IPS-20b (cell line): ENCODE data around the gene MUL1.
A peak's percentile ranks its signal among the peaks of the same experiment; 100 is the strongest.

Source experiments
- H3K27ac ChIP-seq: one replicate; pipeline ENCODE4 v1.5.1; 2013; ENCODE audit warnings: low read length
- H3K27me3 ChIP-seq: 2 replicates; pipeline ENCODE4 v1.6.1; 2013; ENCODE audit warnings: mild to moderate bottlenecking, low read length, inconsistent platforms; ENCODE audit not compliant: insufficient read depth
- H3K36me3 ChIP-seq: 2 replicates; pipeline ENCODE4 v1.6.1; 2013; ENCODE audit warnings: low read depth, mild to moderate bottlenecking, inconsistent platforms, low read length, moderate library complexity; ENCODE audit not compliant: insufficient read depth
- H3K4me1 ChIP-seq: 2 replicates; pipeline ENCODE4 v1.6.1; 2013; ENCODE audit warnings: mild to moderate bottlenecking, control low read depth, inconsistent platforms, low read length, moderate library complexity; ENCODE audit not compliant: insufficient read depth
- H3K4me3 ChIP-seq: 2 replicates; pipeline ENCODE4 v1.5.1; 2013; ENCODE audit warnings: mild to moderate bottlenecking, low read length, inconsistent platforms
- H3K9ac ChIP-seq: 2 replicates; pipeline ENCODE4 v1.6.1; 2013; ENCODE audit warnings: low read depth, mild to moderate bottlenecking, inconsistent platforms, low read length, moderate library complexity
- H3K9me3 ChIP-seq: 2 replicates; pipeline ENCODE4 v1.6.1; 2013; ENCODE audit warnings: mild to moderate bottlenecking, low read depth, low read length, inconsistent platforms; ENCODE audit not compliant: insufficient read depth

The MUL1 gene

GRCh38 chr1:20472860-20473711, 34.9 kb downstream of the MUL1 start:
- peak overlapping the region; percentile 67 for H3K4me3 ChIP-seq
- peaks cover 33% of the 10 kb centered on the region for H3K27me3 ChIP-seq
- peak overlapping the region; percentile 60; the same call in 1 of the 2 replicates for H3K9ac ChIP-seq
- H3K9me3 ChIP-seq = no peaks in the 10 kb centered on the region
- H3K4me1 ChIP-seq = peaks cover 13% of the 10 kb centered on the region
- no peak overlapping the region for H3K27ac ChIP-seq
- no peaks in the 10 kb centered on the region for H3K36me3 ChIP-seq

DNA sequence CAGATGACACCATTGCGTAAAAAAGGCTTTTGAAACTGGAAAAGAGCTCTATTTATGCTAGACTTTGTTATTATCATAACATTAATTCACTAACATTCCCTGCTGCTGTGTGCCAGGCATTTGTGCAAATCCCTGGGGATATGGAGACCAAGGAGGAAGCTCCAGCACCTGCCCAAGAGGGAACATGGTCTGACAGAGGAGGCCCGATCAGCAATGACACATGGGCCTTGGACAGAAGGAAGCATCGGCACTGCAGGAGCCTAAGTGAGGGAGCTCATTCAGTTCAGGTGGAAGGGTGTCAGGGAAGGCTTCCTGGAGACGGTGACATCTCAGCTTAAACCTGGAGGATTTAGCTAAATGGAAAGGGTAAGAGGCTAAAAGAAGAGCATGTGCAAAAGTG, 35.8 kb downstream of the MUL1 start:
- H3K4me1 ChIP-seq = peaks cover 8% of the 10 kb centered on the region; the same call in 1 of the 2 replicates
- H3K9ac ChIP-seq = no peak overlapping the region
- H3K36me3 ChIP-seq = no peaks in the 10 kb centered on the region
- peaks cover 33% of the 10 kb centered on the region for H3K27me3 ChIP-seq
- no peak overlapping the region for H3K27ac ChIP-seq
- H3K4me3 ChIP-seq = no peak overlapping the region
- no peaks in the 10 kb centered on the region for H3K9me3 ChIP-seq

DNA sequence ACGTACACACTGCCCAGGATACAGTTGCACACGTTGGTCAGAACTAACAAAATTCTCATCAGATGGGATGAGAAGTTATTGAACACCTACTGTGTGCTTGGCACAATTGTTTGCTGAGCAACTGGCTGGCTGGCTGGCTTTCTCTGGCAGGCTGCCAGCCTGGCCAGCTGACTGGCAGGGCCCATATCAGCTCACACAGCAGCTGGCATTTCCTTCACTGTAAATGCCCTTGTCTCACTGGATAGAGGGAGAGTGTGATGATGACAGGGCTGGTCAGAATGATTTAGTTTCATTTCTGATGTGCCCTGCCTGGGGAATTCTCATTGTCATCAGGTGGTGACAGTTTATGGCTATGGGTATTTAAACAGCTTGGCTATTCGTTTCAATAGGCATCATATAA, 37.8 kb downstream of the MUL1 start:
- Histone ChIP-seq H3K27me3 (peaks cover 36% of the 10 kb centered on the region), H3K4me3 (no peak overlapping the region), H3K4me1 (peaks cover 4% of the 10 kb centered on the region; the same call in 1 of the 2 replicates), H3K27ac (no peak overlapping the region), H3K9me3 (no peaks in the 10 kb centered on the region), H3K9ac (no peak overlapping the region), H3K36me3 (no peaks in the 10 kb centered on the region)

DNA sequence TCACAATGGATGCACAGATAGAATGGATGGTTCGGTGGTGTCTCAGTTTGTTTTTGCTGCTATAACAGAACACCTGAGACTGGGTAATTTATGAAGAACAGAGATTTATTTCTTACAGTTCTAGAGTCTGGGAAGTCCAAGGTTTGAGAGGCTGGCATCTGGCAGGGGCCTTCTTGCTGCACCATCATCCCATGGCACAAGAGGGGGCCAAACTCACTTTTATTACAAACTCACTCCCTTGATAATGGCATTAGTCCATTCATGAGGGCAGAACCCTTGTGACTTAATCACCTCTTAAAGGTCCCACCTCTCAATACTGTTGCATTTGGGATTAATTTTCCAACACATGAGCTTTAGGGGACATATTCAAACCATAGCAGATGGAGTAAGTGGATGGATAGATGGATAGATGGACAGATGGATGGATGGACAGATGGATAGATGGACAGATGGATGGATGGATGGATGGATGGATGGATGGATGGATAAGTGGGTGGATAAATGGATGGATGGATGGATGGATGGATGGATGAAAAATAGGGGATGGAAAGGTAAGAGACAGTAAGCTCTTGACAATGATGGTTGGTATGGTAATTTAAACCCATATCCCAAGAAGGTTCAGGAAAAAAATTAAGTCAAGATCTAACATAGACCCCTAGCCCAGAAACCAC, 38.4 kb downstream of the MUL1 start:
- Histone ChIP-seq H3K9me3 (no peaks in the 10 kb centered on the region), H3K4me3 (no peak overlapping the region), H3K27me3 (peaks cover 42% of the 10 kb centered on the region), H3K36me3 (no peaks in the 10 kb centered on the region), H3K27ac (no peak overlapping the region), H3K4me1 (peaks cover 4% of the 10 kb centered on the region; the same call in 1 of the 2 replicates), H3K9ac (no peak overlapping the region)

DNA sequence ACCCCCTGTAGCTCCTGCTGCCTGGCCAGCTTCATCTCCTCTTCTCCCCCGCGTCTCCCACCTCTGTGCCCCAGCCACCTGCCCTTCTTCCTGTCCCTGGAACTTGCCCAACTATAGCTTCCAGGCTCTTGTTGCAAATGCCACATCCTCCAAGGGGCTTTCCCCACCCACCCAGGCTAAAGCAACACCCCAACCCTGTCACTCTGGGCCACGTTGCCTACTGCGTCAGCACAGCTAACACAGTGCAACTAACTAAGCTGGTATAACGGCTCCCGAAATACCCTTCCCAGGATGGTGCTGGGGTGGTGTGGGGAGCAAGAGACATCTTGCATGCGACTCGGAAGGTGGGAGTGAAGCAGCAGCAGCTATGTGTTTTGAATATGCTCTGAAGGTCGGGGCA, 41.7 kb downstream of the MUL1 start:
- Histone ChIP-seq H3K4me1 (no peaks in the 10 kb centered on the region), H3K4me3 (no peak overlapping the region), H3K9ac (no peak overlapping the region), H3K9me3 (peaks cover 5% of the 10 kb centered on the region; the same call in 1 of the 2 replicates), H3K27me3 (peaks cover 49% of the 10 kb centered on the region), H3K27ac (no peak overlapping the region), H3K36me3 (no peaks in the 10 kb centered on the region)

DNA sequence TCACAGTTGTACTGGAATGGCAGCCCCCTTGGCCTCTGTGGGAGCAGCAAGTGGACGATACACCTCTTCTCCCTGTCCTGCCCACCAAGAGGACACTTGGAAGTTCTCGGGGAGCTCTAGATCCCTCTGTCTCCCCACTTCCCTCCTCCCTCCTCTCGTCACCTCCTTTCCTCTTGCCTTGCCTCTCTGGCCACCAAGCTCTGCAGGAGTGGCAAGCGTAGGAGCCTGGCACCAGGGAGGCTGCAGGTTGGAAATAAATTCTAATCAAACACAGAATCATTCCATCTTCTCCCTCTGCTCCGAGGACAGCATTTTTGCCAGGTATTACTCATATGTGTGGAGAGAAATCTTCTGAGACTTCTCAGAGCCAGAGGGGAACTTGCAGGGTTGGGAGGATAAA, 42.8 kb downstream of the MUL1 start:
- no peak overlapping the region for H3K9ac ChIP-seq
- H3K36me3 ChIP-seq = no peaks in the 10 kb centered on the region
- H3K4me3 ChIP-seq = no peak overlapping the region
- H3K27me3 ChIP-seq = peaks cover 49% of the 10 kb centered on the region
- no peaks in the 10 kb centered on the region for H3K4me1 ChIP-seq
- H3K27ac ChIP-seq = no peak overlapping the region
- H3K9me3 ChIP-seq = peaks cover 5% of the 10 kb centered on the region; the same call in 1 of the 2 replicates

DNA sequence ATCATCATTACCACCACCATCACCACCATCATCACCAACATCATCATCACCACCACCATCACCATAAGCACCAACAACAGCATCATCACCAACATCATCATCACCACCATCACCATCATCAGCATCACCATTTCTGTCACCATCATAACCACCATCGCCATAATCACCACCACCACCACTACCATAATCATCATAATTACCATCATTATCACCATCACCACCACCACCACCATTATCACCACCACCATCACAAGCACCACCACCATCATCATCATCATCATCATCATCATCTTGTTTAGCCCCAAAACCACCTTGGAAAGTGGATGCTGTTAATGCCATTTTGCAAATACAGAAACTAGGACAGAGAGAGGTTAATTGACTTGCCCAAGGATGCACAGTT, 44.4 kb downstream of the MUL1 start:
- Histone ChIP-seq H3K36me3 (no peaks in the 10 kb centered on the region), H3K27me3 (peaks cover 41% of the 10 kb centered on the region), H3K4me1 (no peaks in the 10 kb centered on the region), H3K9ac (no peak overlapping the region), H3K9me3 (peaks cover 5% of the 10 kb centered on the region; the same call in 1 of the 2 replicates), H3K27ac (no peak overlapping the region), H3K4me3 (no peak overlapping the region)

DNA sequence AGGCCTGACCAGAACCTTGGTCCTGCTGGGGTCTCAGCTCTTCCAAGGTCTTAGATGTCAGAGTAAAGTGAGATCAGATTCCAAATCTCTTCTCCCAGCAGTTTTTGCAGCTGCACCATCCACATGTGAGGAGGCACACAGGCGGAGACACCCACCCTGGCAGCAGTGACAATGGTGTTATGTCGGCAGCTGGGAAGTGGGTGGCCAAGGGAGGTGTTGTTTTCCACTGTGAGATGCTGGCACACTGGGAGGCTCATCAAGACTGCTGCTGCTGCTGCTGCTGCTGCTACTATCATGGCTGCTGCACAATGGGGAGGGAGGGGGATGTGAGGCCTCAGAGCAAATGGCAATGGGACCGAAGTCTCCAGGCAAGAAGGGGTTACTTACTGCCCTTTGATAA, 45.6 kb downstream of the MUL1 start:
- no peaks in the 10 kb centered on the region for H3K36me3 ChIP-seq
- peaks cover 5% of the 10 kb centered on the region; the same call in 1 of the 2 replicates for H3K9me3 ChIP-seq
- H3K9ac ChIP-seq = no peak overlapping the region
- no peaks in the 10 kb centered on the region for H3K4me1 ChIP-seq
- H3K27ac ChIP-seq = no peak overlapping the region
- H3K27me3 ChIP-seq = peaks cover 31% of the 10 kb centered on the region
- no peak overlapping the region for H3K4me3 ChIP-seq

GRCh38 chr1:20458717-20459116, 49.2 kb downstream of the MUL1 start:
- Histone ChIP-seq H3K9ac (no peak overlapping the region), H3K36me3 (no peaks in the 10 kb centered on the region), H3K27me3 (no peaks in the 10 kb centered on the region; the same call in 1 of the 2 replicates), H3K4me1 (no peaks in the 10 kb centered on the region), H3K9me3 (peaks cover 5% of the 10 kb centered on the region; the same call in 1 of the 2 replicates), H3K4me3 (no peak overlapping the region), H3K27ac (no peak overlapping the region)

DNA sequence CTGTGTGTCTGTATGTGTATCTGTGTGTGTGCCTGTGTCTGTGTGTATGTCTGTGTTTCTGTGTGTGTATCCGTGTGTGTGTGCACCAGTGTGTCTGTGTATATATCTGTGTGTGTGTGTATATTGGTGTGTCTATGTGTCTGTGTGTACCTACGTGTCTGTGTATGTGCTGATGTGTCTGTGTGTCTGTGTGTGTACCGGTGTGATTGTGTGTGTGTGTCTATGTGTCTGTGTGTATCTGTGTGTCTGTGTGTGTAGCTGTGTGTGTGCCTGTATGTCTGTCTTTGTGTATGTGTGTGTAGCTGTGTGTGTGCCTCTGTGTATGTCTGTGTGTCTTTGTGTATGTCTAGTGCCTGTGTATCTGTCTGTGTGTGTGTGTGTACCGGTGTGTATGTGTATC, 53.9 kb downstream of the MUL1 start:
- no peaks in the 10 kb centered on the region for H3K9me3 ChIP-seq
- H3K4me1 ChIP-seq = no peaks in the 10 kb centered on the region
- no peaks in the 10 kb centered on the region for H3K36me3 ChIP-seq
- no peak overlapping the region for H3K9ac ChIP-seq
- H3K27me3 ChIP-seq = no peaks in the 10 kb centered on the region; the same call in 1 of the 2 replicates
- H3K4me3 ChIP-seq = no peak overlapping the region
- no peak overlapping the region for H3K27ac ChIP-seq

GRCh38 chr1:20449735-20450311, 58.1 kb downstream of the MUL1 start:
- no peak overlapping the region for H3K27ac ChIP-seq
- H3K4me1 ChIP-seq = no peaks in the 10 kb centered on the region; the same call in 1 of the 2 replicates
- no peaks in the 10 kb centered on the region for H3K36me3 ChIP-seq
- no peak overlapping the region for H3K9ac ChIP-seq
- H3K9me3 ChIP-seq = no peaks in the 10 kb centered on the region
- no peak overlapping the region for H3K4me3 ChIP-seq
- H3K27me3 ChIP-seq = no peaks in the 10 kb centered on the region; the same call in 1 of the 2 replicates
